Panc1 (cell line): ENCODE results near the gene DNAH3.

Experiments used
- CTCF ChIP-seq: fragments of 450-650 bp; IDR thresholded peaks from 2 replicates; pipeline ENCODE4 v1.5.1; 2017; ENCODE audit warnings: mild to moderate bottlenecking
- POLR2AphosphoS5 ChIP-seq: IDR thresholded peaks from 2 replicates; pipeline ENCODE4 v1.6.1; 2012; ENCODE audit warnings: mild to moderate bottlenecking, low read depth, low read length, moderate library complexity

GRCh38 chr16:20903116-20903898, 247.3 kb downstream of the DNAH3 start:
- TF ChIP-seq CTCF (no peak), POLR2AphosphoS5 (0 out of 2 replicates have a peak, but pooled peaks have one; percentile 31)
